H1 (cell line): Measurements from ENCODE around the gene CCDC171. TPM values are rescaled to one million over a fixed set of nuclear protein-coding genes. Genes with fewer than 3 reads are reported as not detected.

Experiments used
- CTCF ChIA-PET: fragments of 300-600 bp; sonication (Branson Sonifier 250); formaldehyde crosslinking; loops from one replicate; lab custom pipeline; 2021; ENCODE audit not compliant: partially characterized antibody; lab: Charles Lee
- POLR2A ChIA-PET: fragments of 300-600 bp; sonication (Branson Sonifier 250); formaldehyde crosslinking; loops from one replicate; lab custom pipeline; 2021; ENCODE audit warnings: inconsistent platforms; ENCODE audit not compliant: partially characterized antibody; lab: Charles Lee
- DNase-seq, 2 experiments: peaks; one replicate each; pipeline versions ENCODE4 v3.0.0 to v3.0.0-alpha.2; 2010 to 2022; ENCODE audit warnings: low spot score in 2 of 2, low read depth in 1 of 2, mixed read lengths in 1 of 2
- FAIRE-seq: peaks from 2 replicates; lab custom pipeline; 2011; peaks lifted over from hg19 to GRCh38; lab: Jason Lieb, UNC
- H2AFZ ChIP-seq: 2 replicates; pipeline ENCODE4 v1.8.1; 2012; ENCODE audit warnings: low read length, inconsistent platforms
- H2AK5ac ChIP-seq: 2 replicates; pipeline ENCODE4 v1.6.1; 2013; ENCODE audit warnings: low read depth, low read length
- H2BK120ac ChIP-seq: replicated peaks from 2 replicates; pipeline ENCODE3; 2013; ENCODE audit warnings: low read depth, low read length, inconsistent platforms
- H2BK12ac ChIP-seq: 2 replicates; pipeline ENCODE4 v1.6.1; 2013; ENCODE audit warnings: low read depth, low read length
- H2BK15ac ChIP-seq: 2 replicates; pipeline ENCODE4 v1.6.1; 2013; ENCODE audit warnings: low read length
- H2BK20ac ChIP-seq: 2 replicates; pipeline ENCODE4 v1.6.1; 2013; ENCODE audit warnings: low read length
- H2BK5ac ChIP-seq: 2 replicates; pipeline ENCODE4 v1.6.1; 2013; ENCODE audit warnings: low read depth, low read length
- H3K14ac ChIP-seq: 2 replicates; pipeline ENCODE4 v1.6.1; 2013; ENCODE audit warnings: inconsistent platforms; ENCODE audit not compliant: insufficient read length
- H3K18ac ChIP-seq: 2 replicates; pipeline ENCODE4 v1.6.1; 2013; ENCODE audit warnings: low read length; ENCODE audit errors: extremely low read depth
- H3K23ac ChIP-seq: 2 replicates; pipeline ENCODE4 v1.6.1; 2013; ENCODE audit warnings: inconsistent platforms; ENCODE audit not compliant: insufficient read length
- H3K23me2 ChIP-seq: 2 replicates; pipeline ENCODE4 v1.6.1; 2013; ENCODE audit warnings: low read depth, low read length
- H3K27ac ChIP-seq: 2 replicates; pipeline ENCODE4 v1.6.1; 2011; ENCODE audit warnings: low read depth, low read length, inconsistent platforms
- H3K27me3 ChIP-seq, 4 experiments: replicated peaks in 1 of 4; 1 replicate in 1 of 4; 2 replicates in 3 of 4; pipeline versions ENCODE4 v1.6.1 to v1.8.1; 2011 to 2013; ENCODE audit warnings: low read length in 3 of 4, mild to moderate bottlenecking in 3 of 4, inconsistent platforms in 2 of 4, mixed read lengths in 2 of 4, moderate library complexity in 1 of 4; ENCODE audit not compliant: control insufficient read depth in 3 of 4, insufficient read depth in 3 of 4; ENCODE audit errors: extremely low read depth in 1 of 4
- H3K36me3 ChIP-seq, 4 experiments: 2 replicates each; pipeline versions ENCODE4 v1.6.1 to v1.8.1; 2011 to 2013; ENCODE audit warnings: mild to moderate bottlenecking in 4 of 4, low read length in 3 of 4, moderate library complexity in 2 of 4, control low read depth in 1 of 4, inconsistent platforms in 1 of 4; ENCODE audit not compliant: insufficient read depth in 4 of 4, control insufficient read depth in 2 of 4
- H3K4ac ChIP-seq: replicated peaks from 2 replicates; pipeline ENCODE3; 2013; ENCODE audit warnings: low read length, low read depth, mixed read lengths, inconsistent platforms; ENCODE audit not compliant: insufficient read length
- H3K4me1 ChIP-seq, 4 experiments: replicated peaks in 1 of 4; 1 replicate in 1 of 4; 2 replicates in 3 of 4; pipeline versions ENCODE4 v1.6.1 to v1.8.1; 2011 to 2013; ENCODE audit warnings: low read length in 3 of 4, inconsistent platforms in 2 of 4, mixed read lengths in 1 of 4; ENCODE audit not compliant: insufficient read depth in 4 of 4, control insufficient read depth in 3 of 4
- H3K4me2 ChIP-seq, 2 experiments: 2 replicates each; pipeline versions ENCODE4 v1.6.1 to v1.8.1; 2011 to 2013; ENCODE audit warnings: low read depth in 2 of 2, low read length in 2 of 2, control low read depth in 1 of 2, inconsistent platforms in 1 of 2, mild to moderate bottlenecking in 1 of 2; ENCODE audit not compliant: insufficient read depth in 1 of 2
- H3K4me3 ChIP-seq, 4 experiments: fragments of 200-600, 300-600 bp in 1 of 4; sonication (generic), shearing (Covaris generic), sonication (Bioruptor Twin) in 1 of 4; 2 replicates each; pipeline versions ENCODE4 v1.5.1 to v1.8.1; 2011 to 2016; ENCODE audit warnings: low read length in 4 of 4, low read depth in 3 of 4, control low read depth in 2 of 4, inconsistent platforms in 2 of 4, mild to moderate bottlenecking in 2 of 4, mixed read lengths in 1 of 4, moderate library complexity in 1 of 4; ENCODE audit not compliant: insufficient read depth in 2 of 4; ENCODE audit errors: extremely low read depth in 1 of 4
- H3K56ac ChIP-seq: replicated peaks from 2 replicates; pipeline ENCODE3; 2013; ENCODE audit warnings: low read depth, mild to moderate bottlenecking, mixed read lengths, low read length, inconsistent platforms; ENCODE audit not compliant: insufficient read length
- H3K79me1 ChIP-seq: 2 replicates; pipeline ENCODE4 v1.6.1; 2013; ENCODE audit warnings: low read depth, low read length, control low read depth
- H3K79me2 ChIP-seq, 2 experiments: 2 replicates each; pipeline versions ENCODE4 v1.6.1 to v1.8.1; 2012 to 2013; ENCODE audit warnings: low read length in 2 of 2, mild to moderate bottlenecking in 2 of 2, inconsistent platforms in 1 of 2; ENCODE audit not compliant: insufficient read depth in 2 of 2, control insufficient read depth in 1 of 2
- H3K9ac ChIP-seq, 4 experiments: replicated peaks in 1 of 4; 1 replicate in 1 of 4; 2 replicates in 3 of 4; pipeline versions ENCODE4 v1.6.1 to v1.8.1; 2011 to 2013; ENCODE audit warnings: low read depth in 3 of 4, low read length in 3 of 4, control low read depth in 2 of 4, mild to moderate bottlenecking in 2 of 4, moderate library complexity in 2 of 4, inconsistent platforms in 1 of 4; ENCODE audit errors: extremely low read depth in 1 of 4
- H3K9me3 ChIP-seq, 2 experiments: 2 replicates each; pipeline versions ENCODE4 v1.6.1 to v1.8.1; 2012 to 2013; ENCODE audit warnings: mild to moderate bottlenecking in 2 of 2, moderate library complexity in 2 of 2, control low read depth in 1 of 2, inconsistent platforms in 1 of 2, low read depth in 1 of 2, low read length in 1 of 2, mixed read lengths in 1 of 2; ENCODE audit not compliant: insufficient read depth in 2 of 2
- H4K20me1 ChIP-seq, 2 experiments: replicated peaks in 1 of 2; 2 replicates each; pipeline versions ENCODE3 to v1.8.1; 2011 to 2013; ENCODE audit warnings: inconsistent platforms in 2 of 2, low read length in 2 of 2, mild to moderate bottlenecking in 1 of 2; ENCODE audit not compliant: insufficient read depth in 2 of 2, control insufficient read depth in 1 of 2
- H4K5ac ChIP-seq: 2 replicates; pipeline ENCODE4 v1.6.1; 2013; ENCODE audit warnings: low read length, low read depth, mixed read lengths, inconsistent platforms; ENCODE audit not compliant: insufficient read length
- H4K8ac ChIP-seq: 2 replicates; pipeline ENCODE4 v1.8.0; 2013; ENCODE audit warnings: mild to moderate bottlenecking, moderate library complexity, low read length, inconsistent platforms; ENCODE audit not compliant: insufficient read depth; ENCODE audit errors: extremely low read depth
- H4K91ac ChIP-seq: replicated peaks from 2 replicates; pipeline ENCODE3; 2013; ENCODE audit warnings: low read length, mixed read lengths, inconsistent platforms; ENCODE audit not compliant: insufficient read length
- ATF3 ChIP-seq: IDR thresholded peaks from 2 replicates; pipeline ENCODE4 v1.6.1; 2011; ENCODE audit warnings: low read depth, mild to moderate bottlenecking, low read length; ENCODE audit not compliant: insufficient read depth
- EGR1 ChIP-seq: IDR thresholded peaks from 2 replicates; pipeline ENCODE4 v1.6.1; 2011; ENCODE audit warnings: low read depth, low read length, borderline replicate concordance
- EP300 ChIP-seq, 2 experiments: IDR thresholded peaks; 1 replicate in 1 of 2; 2 replicates in 1 of 2; pipeline ENCODE4 v1.6.1; 2011 to 2012; ENCODE audit warnings: low read depth in 2 of 2, low read length in 2 of 2, mild to moderate bottlenecking in 2 of 2, borderline replicate concordance in 1 of 2, inconsistent platforms in 1 of 2, moderate library complexity in 1 of 2
- GABPA ChIP-seq: IDR thresholded peaks from 2 replicates; pipeline ENCODE4 v1.6.1; 2011; ENCODE audit warnings: mild to moderate bottlenecking, low read length, moderate library complexity, borderline replicate concordance; ENCODE audit not compliant: insufficient read depth
- KDM4A ChIP-seq: IDR thresholded peaks from one replicate; pipeline ENCODE4 v1.7.1; 2012; ENCODE audit warnings: low read depth, mild to moderate bottlenecking, moderate library complexity, low read length, inconsistent platforms; ENCODE audit not compliant: severe bottlenecking
- RXRA ChIP-seq: IDR thresholded peaks from 2 replicates; pipeline ENCODE4 v1.6.1; 2011; ENCODE audit warnings: low read depth, mild to moderate bottlenecking, low read length, moderate library complexity; ENCODE audit not compliant: insufficient read depth
- TAF1 ChIP-seq: IDR thresholded peaks from 2 replicates; pipeline ENCODE4 v1.6.1; 2011; ENCODE audit warnings: mild to moderate bottlenecking, low read depth, low read length
- TAF7 ChIP-seq: optimal IDR thresholded peaks from 2 replicates; pipeline ENCODE3; 2011; ENCODE audit warnings: low read depth, mild to moderate bottlenecking, inconsistent platforms, low read length, moderate library complexity, borderline replicate concordance
- WGBS, 2 experiments: shearing (Covaris generic) in 1 of 2; methylation state at CpG; one replicate each; pipeline versions ENCODE4 v1.1.6 to v1.1.7; 2013 to 2015; ENCODE audit warnings: low lambda C conversion rate in 2 of 2, mixed read lengths in 2 of 2, inconsistent platforms in 1 of 2, low coverage in 1 of 2, missing lambda C conversion rate in 1 of 2; ENCODE audit not compliant: insufficient replicate concordance in 2 of 2, insufficient coverage in 1 of 2, insufficient read length in 1 of 2; ENCODE audit errors: extremely low coverage in 1 of 2, missing lambda C conversion rate in 1 of 2; 5-methylcytosine and 5-hydroxymethylcytosine counted together
- polyA plus RNA-seq, 7 experiments: library from polyadenylated mRNA; depleted of rRNA in 3 of 7; stranded (reverse) in 5 of 7; unstranded in 2 of 7; fragments of >200 nt in 5 of 7; fragments of 200-250 nt in 2 of 7; gene quantifications; 1 replicate in 5 of 7; 2 replicates in 1 of 7; 4 replicates in 1 of 7; pipeline versions ENCODE4 v1.2.1 to v1.2.3, GENCODE V29; 2011 to 2013; ENCODE audit warnings: missing spikeins in 2 of 7, mixed read lengths in 2 of 7
- total RNA-seq: library from RNA; stranded (reverse); fragmentation: NEBNext Ultra II Directional; extraction: Animal tissue kit (Norgen Biotek cat#: 25700); gene quantifications from 2 replicates; pipeline ENCODE4 v1.2.1, GENCODE V29; 2021

The CCDC171 gene
- total and polyA plus RNA-seq, 2 of the 8 experiments (the other 6 are each of a cell fraction or from before 2014, with no cell fraction given) = 0.83 to 2.3 TPM

GRCh38 chr9:15635752-15636151, 82.9 kb downstream of the CCDC171 start:
- POLR2A ChIA-PET = no interaction called here
- Histone ChIP-seq H4K20me1 (no peaks in the 10 kb centered on the region), H2BK12ac (no peak overlapping the region), H3K27ac (no peak overlapping the region), H2BK15ac (no peak overlapping the region), H2BK5ac (no peak overlapping the region), H3K23me2 (no peaks in the 10 kb centered on the region), H3K4ac (no peak overlapping the region), H2AK5ac (no peak overlapping the region), H4K5ac (no peak overlapping the region), H2BK20ac (no peak overlapping the region), H3K18ac (no peak overlapping the region), H4K91ac (no peak overlapping the region), H3K27me3 (no peaks in the 10 kb centered on the region), H3K23ac (no peak overlapping the region), H3K4me2 (no peak overlapping the region), H3K79me1 (no peaks in the 10 kb centered on the region), H3K14ac (no peak overlapping the region), H3K4me1 (no peaks in the 10 kb centered on the region; a peak in 1 of 7 replicates), H3K9me3 (no peaks in the 10 kb centered on the region), H3K36me3 (no peaks in the 10 kb centered on the region), H3K79me2 (no peaks in the 10 kb centered on the region), H3K9ac (no peak overlapping the region), H4K8ac (no peak overlapping the region), H2AFZ (no peak overlapping the region), H2BK120ac (no peak overlapping the region), H3K4me3 (no peak overlapping the region), H3K56ac (no peak overlapping the region)
- no peak for FAIRE-seq
- no peak for DNase-seq
- 100% methylated on average over 1 of the region's 1 CpG; no CpG with 5 or more reads in 1 of the 2 experiments for WGBS, 2 experiments
- CTCF ChIA-PET = no interaction called here
- TF ChIP-seq EGR1 (no peak), RXRA (no peak), ATF3 (no peak), KDM4A (no peak), TAF7 (no peak), EP300 (IDR thresholded peaks at IDR 0.05; ENCODE audit: borderline replicate concordance in 1 of 2, low read depth in 2 of 2, low read length in 2 of 2) (no peak), GABPA (no peak), TAF1 (no peak)
